Thoracic aorta (tissue), 2 donors: ENCODE results near the gene DNAJB11. TPM values are rescaled to one million over a fixed set of nuclear protein-coding genes. Genes with fewer than 3 reads are reported as not detected.

Experiments
- ATAC-seq: fragments of 150-250 bp; one replicate; pipeline ENCODE4 v1.8.0; 2017; ENCODE audit warnings: low read depth; ENCODE audit not compliant: insufficient number of reproducible peaks, low FRiP score
- DNase-seq: peaks from one replicate; pipeline ENCODE4 v3.0.0-alpha.2; 2020; ENCODE audit warnings: low spot score
- H3K27ac ChIP-seq, 2 donors: fragments of 200-600 bp; sonication (generic); 1 replicate in 1 of 2; 2 replicates in 1 of 2; pipeline ENCODE4 v1.5.1; 2016; ENCODE audit warnings: mild to moderate bottlenecking in 2 of 2, moderate library complexity in 2 of 2
- H3K27me3 ChIP-seq: fragments of 200-600 bp; sonication (generic); replicated peaks from 2 replicates; pipeline ENCODE4 v1.6.0; 2016; ENCODE audit warnings: mild to moderate bottlenecking; ENCODE audit not compliant: insufficient read depth
- H3K36me3 ChIP-seq: fragments of 200-600 bp; sonication (generic); one replicate; pipeline ENCODE4 v1.5.1; 2016
- H3K4me1 ChIP-seq, 2 donors: fragments of 200-600 bp; sonication (generic); 1 replicate in 1 of 2; 2 replicates in 1 of 2; pipeline versions ENCODE4 v1.5.1 to v1.6.0; 2016; ENCODE audit warnings: low read depth in 2 of 2, mild to moderate bottlenecking in 1 of 2; ENCODE audit not compliant: control insufficient read depth in 1 of 2
- H3K4me3 ChIP-seq: fragments of 200-600 bp; sonication (generic); 2 replicates; pipeline ENCODE4 v1.5.1; 2016; ENCODE audit warnings: mild to moderate bottlenecking
- H3K9me3 ChIP-seq: fragments of 200-600 bp; sonication (generic); 2 replicates; pipeline ENCODE4 v1.5.1; 2016
- CTCF ChIP-seq: fragments of 200-600 bp; sonication (generic); IDR thresholded peaks from one replicate; pipeline ENCODE4 v1.5.1; 2019; ENCODE audit warnings: antibody characterized with exemption
- total RNA-seq, 2 donors: library from RNA; depleted of rRNA; stranded (reverse); fragments of >200 nt; gene quantifications; one replicate each; pipeline versions ENCODE4 v1.1.0 to v1.2.3, GENCODE V29; 2016

DNAJB11 gene
- total RNA-seq, 2 donors from 2014 or later = 41.3 to 44.9 TPM

GRCh38 chr3:186590580-186591295, 20.2 kb downstream of the DNAJB11 start:
- Histone ChIP-seq H3K4me1 (no peaks in the 10 kb centered on the region), H3K27ac (no peak overlapping the region), H3K27me3 (no peaks in the 10 kb centered on the region), H3K9me3 (no peaks in the 10 kb centered on the region), H3K36me3 (no peaks in the 10 kb centered on the region), H3K4me3 (no peak overlapping the region)
- no peak for DNase-seq
- ATAC-seq = no peak
- TF ChIP-seq CTCF = no peak

- no peak for TF ChIP-seq CTCF
- Histone ChIP-seq H3K4me1 (no peaks in the 10 kb centered on the region), H3K9me3 (no peaks in the 10 kb centered on the region), H3K27ac (no peak overlapping the region), H3K4me3 (no peak overlapping the region), H3K36me3 (no peaks in the 10 kb centered on the region), H3K27me3 (no peaks in the 10 kb centered on the region)
- ATAC-seq (no peak), DNase-seq (no peak)
Measured at GRCh38 chr3:186592682-186593081, 22.2 kb downstream of the DNAJB11 start.

- Histone ChIP-seq H3K4me3 (no peak overlapping the region), H3K27ac (no peak overlapping the region), H3K27me3 (no peaks in the 10 kb centered on the region), H3K9me3 (no peaks in the 10 kb centered on the region), H3K4me1 (peaks cover 0 to 4% of the 10 kb centered on the region in 2 donors), H3K36me3 (no peaks in the 10 kb centered on the region)
- ATAC-seq (no peak), DNase-seq (no peak)
- no peak for TF ChIP-seq CTCF
Measured at GRCh38 chr3:186593862-186594261, 23.3 kb downstream of the DNAJB11 start.

DNA sequence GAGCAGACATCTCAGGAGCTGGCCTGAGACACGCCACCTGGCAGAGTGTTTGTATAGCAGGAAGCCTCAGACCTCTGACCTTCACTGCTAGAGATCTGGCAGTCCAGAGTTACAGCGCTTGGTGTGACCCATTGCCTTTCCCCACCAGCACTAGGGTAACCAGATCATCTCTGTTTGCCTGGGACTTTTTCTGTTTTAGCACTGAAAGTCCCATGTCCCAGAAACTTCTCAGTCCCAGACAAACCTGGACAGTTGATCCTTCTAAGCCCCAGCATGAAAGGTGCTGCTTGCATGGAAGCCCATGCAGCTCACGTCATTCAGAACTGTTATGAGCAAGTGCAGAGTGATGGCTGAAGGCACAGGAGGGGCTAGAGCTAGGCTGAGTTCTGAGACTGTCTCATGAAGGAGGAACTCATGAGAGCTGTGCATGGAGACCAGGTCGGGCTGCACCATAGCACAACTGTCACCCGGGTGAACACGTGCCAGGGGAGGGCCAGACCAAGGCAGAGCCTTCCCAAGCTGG, 24.1 kb downstream of the DNAJB11 start:
- TF ChIP-seq CTCF = no peak
- Histone ChIP-seq H3K27ac (no peak overlapping the region), H3K4me1 (peaks cover 0 to 5% of the 10 kb centered on the region in 2 donors), H3K4me3 (no peak overlapping the region), H3K36me3 (no peaks in the 10 kb centered on the region), H3K9me3 (no peaks in the 10 kb centered on the region), H3K27me3 (no peaks in the 10 kb centered on the region)
- ATAC-seq (no peak), DNase-seq (no peak)

DNA sequence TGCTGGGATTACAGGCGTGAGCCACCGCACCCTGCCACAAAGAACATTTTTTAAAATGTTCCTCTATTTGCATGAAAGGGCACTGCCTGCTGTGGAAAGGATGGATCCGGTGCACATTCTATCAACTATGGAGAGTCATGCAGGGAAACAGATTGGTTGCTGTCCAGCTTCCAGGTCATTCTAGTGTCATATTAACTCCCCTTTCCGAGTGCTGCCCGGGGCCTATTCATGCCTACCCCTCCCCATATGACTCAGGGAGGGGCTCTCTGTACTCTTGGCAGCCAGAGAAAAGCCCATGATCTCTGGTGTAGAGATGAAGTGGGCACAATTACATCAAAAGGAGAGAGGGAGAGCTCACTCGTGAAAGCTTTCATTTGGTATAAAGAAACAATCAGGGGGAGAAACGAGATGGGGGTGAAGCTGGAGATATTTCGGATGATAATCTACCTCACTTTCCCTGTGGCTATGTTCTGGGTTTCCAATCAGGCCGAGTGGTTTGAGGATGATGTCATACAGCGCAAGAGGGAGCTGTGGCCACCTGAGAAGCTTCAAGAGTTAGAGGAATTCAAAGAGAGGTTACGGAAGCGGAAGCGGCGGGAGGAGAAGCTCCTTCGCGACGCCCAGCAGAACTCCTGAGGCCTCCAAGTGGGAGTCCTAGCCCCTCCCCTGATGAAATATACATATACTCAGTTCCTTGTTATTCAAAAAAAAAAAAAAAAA, 26.2 kb downstream of the DNAJB11 start:
- ATAC-seq = no peak

More for the DNA sequence above, 26.2 kb downstream of the DNAJB11 start:
- Histone ChIP-seq H3K27ac (no peak overlapping the region), H3K4me1 (peaks cover 0 to 5% of the 10 kb centered on the region in 2 donors), H3K4me3 (no peak overlapping the region), H3K36me3 (no peaks in the 10 kb centered on the region), H3K27me3 (no peaks in the 10 kb centered on the region), H3K9me3 (no peaks in the 10 kb centered on the region)
- no peak for DNase-seq
- TF ChIP-seq CTCF = no peak
